Common myeloid progenitor, CD34-positive (primary cell): ENCODE measurements around the gene RTP5.

Source experiments
- CTCF ChIA-PET: fragments of 350-600 bp; sonication (Branson Sonifier 250); formaldehyde crosslinking; loops from one replicate; lab custom pipeline; 2021; ENCODE audit warnings: antibody characterized with exemption; lab: Charles Lee
- POLR2A ChIA-PET: fragments of 350-600 bp; sonication (Branson Sonifier 250); formaldehyde crosslinking; loops from one replicate; lab custom pipeline; 2021; ENCODE audit warnings: antibody characterized with exemption; lab: Charles Lee
- DNase-seq, 3 donors: peaks; one replicate each; pipeline versions ENCODE4 v3.0.0 to v3.0.0-alpha.2; 2013
- H3K27ac ChIP-seq, 2 experiments: 1 replicate in 1 of 2; 2 replicates in 1 of 2; pipeline ENCODE4 v1.7.0; 2013; ENCODE audit warnings: inconsistent platforms in 2 of 2, low read length in 2 of 2, mild to moderate bottlenecking in 2 of 2, low read depth in 1 of 2, moderate library complexity in 1 of 2; ENCODE audit not compliant: severe bottlenecking in 2 of 2, insufficient read depth in 1 of 2, poor library complexity in 1 of 2
- H3K27me3 ChIP-seq, 5 experiments: replicated peaks in 2 of 5; 1 replicate in 3 of 5; 2 replicates in 2 of 5; pipeline versions ENCODE4 v1.6.1 to v1.7.0; 2013; ENCODE audit warnings: low read length in 4 of 5, mild to moderate bottlenecking in 2 of 5, moderate library complexity in 2 of 5, inconsistent platforms in 1 of 5; ENCODE audit not compliant: insufficient read depth in 5 of 5, control insufficient read depth in 4 of 5
- H3K36me3 ChIP-seq, 4 experiments: 1 replicate in 2 of 4; 2 replicates in 2 of 4; pipeline versions ENCODE4 v1.6.1 to v1.7.0; 2013; ENCODE audit warnings: low read length in 3 of 4, control low read depth in 1 of 4, mild to moderate bottlenecking in 1 of 4; ENCODE audit not compliant: control insufficient read depth in 4 of 4, insufficient read depth in 4 of 4
- H3K4me1 ChIP-seq, 4 experiments: 1 replicate in 3 of 4; 2 replicates in 1 of 4; pipeline versions ENCODE4 v1.6.1 to v1.7.1; 2013; ENCODE audit warnings: low read length in 3 of 4, mild to moderate bottlenecking in 3 of 4, control low read depth in 1 of 4, inconsistent platforms in 1 of 4, moderate library complexity in 1 of 4; ENCODE audit not compliant: control insufficient read depth in 4 of 4, insufficient read depth in 4 of 4; ENCODE audit errors: control extremely low read depth in 1 of 4
- H3K4me3 ChIP-seq, 7 experiments: 1 replicate in 4 of 7; 2 replicates in 3 of 7; pipeline versions ENCODE4 v1.5.1 to v1.7.0; 2013; ENCODE audit warnings: mild to moderate bottlenecking in 7 of 7, low read length in 6 of 7, moderate library complexity in 6 of 7, inconsistent platforms in 2 of 7, low read depth in 2 of 7, control low read depth in 1 of 7; ENCODE audit not compliant: insufficient read depth in 4 of 7, control insufficient read depth in 1 of 7; ENCODE audit errors: extremely low read depth in 1 of 7
- H3K9me3 ChIP-seq, 5 experiments: 1 replicate in 4 of 5; 2 replicates in 1 of 5; pipeline versions ENCODE4 v1.6.1 to v1.7.1; 2013; ENCODE audit warnings: low read length in 4 of 5, mild to moderate bottlenecking in 2 of 5, inconsistent platforms in 1 of 5, low read depth in 1 of 5, moderate library complexity in 1 of 5; ENCODE audit not compliant: control insufficient read depth in 4 of 5, insufficient read depth in 2 of 5; ENCODE audit errors: control extremely low read depth in 1 of 5
- WGBS: methylation state at CpG from one replicate; pipeline ENCODE4 v1.1.5; 2013; ENCODE audit not compliant: insufficient coverage; 5-methylcytosine and 5-hydroxymethylcytosine counted together

Gene RTP5

GRCh38 chr2:241885946-241886643 lies 16.6 kb downstream of the RTP5 start:
- DNase-seq: no peak
- ChIA-PET POLR2A (no interaction called here), CTCF (no interaction called here)
- peaks cover 6 to 40% (median 19%) of the 10 kb centered on the region in 4 experiments for H3K36me3 ChIP-seq
- peaks cover 6 to 22% (median 20%) of the 10 kb centered on the region in 4 experiments for H3K4me1 ChIP-seq
- H3K27me3 ChIP-seq: no peaks in the 10 kb centered on the region
- peaks cover 0 to 5% (median 0%) of the 10 kb centered on the region in 5 experiments for H3K9me3 ChIP-seq
- 95% methylated on average over 14 of the region's 15 CpGs for WGBS
- no peak overlapping the region for H3K27ac ChIP-seq
- H3K4me3 ChIP-seq: no peak overlapping the region

GRCh38 chr2:241886840-241887447 lies 17.4 kb downstream of the RTP5 start:
- H3K4me3 ChIP-seq: no peak overlapping the region
- WGBS: 94% methylated on average over 18 of the region's 19 CpGs
- no peak overlapping the region for H3K27ac ChIP-seq
- ChIA-PET POLR2A (no interaction called here), CTCF (no interaction called here)
- H3K36me3 ChIP-seq: peaks cover 6 to 40% (median 21%) of the 10 kb centered on the region in 4 experiments
- H3K4me1 ChIP-seq: peaks cover 6 to 20% (median 15%) of the 10 kb centered on the region in 4 experiments
- DNase-seq: no peak
- H3K27me3 ChIP-seq: no peaks in the 10 kb centered on the region
- H3K9me3 ChIP-seq: peaks cover 0 to 5% (median 0%) of the 10 kb centered on the region in 5 experiments

- WGBS: 83% methylated on average over 9 of the region's 24 CpGs
- POLR2A ChIA-PET: no interaction called here
- H3K27ac ChIP-seq: no peak overlapping the region
Measured at GRCh38 chr2:241887806-241888522, 18.4 kb downstream of the RTP5 start.

GRCh38 chr2:241888641-241889040 lies 19.1 kb downstream of the RTP5 start:
- Histone ChIP-seq H3K36me3 (peaks cover 6 to 45% (median 21%) of the 10 kb centered on the region in 4 experiments), H3K4me1 (peaks cover 0 to 6% (median 4%) of the 10 kb centered on the region in 4 experiments), H3K9me3 (peaks cover 0 to 5% (median 0%) of the 10 kb centered on the region in 5 experiments), H3K27ac (no peak overlapping the region), H3K4me3 (no peak overlapping the region), H3K27me3 (no peaks in the 10 kb centered on the region)
- ChIA-PET POLR2A (interaction anchor here (0.5 kb wide), 1 partner anchor 946 kb away, joined by 3 read pairs; no protein-coding TSS in a partner anchor), CTCF (no interaction called here)
- WGBS: 30% methylated on average over 2 of the region's 6 CpGs
- peak in 2 of 3 donors; percentile 39 to 45 for DNase-seq

More at GRCh38 chr2:241887806-241888522, 18.4 kb downstream of the RTP5 start:
- peak in 2 of 3 donors; percentile 30 to 50 for DNase-seq
- peaks cover 0 to 5% (median 0%) of the 10 kb centered on the region in 5 experiments for H3K9me3 ChIP-seq
- no peak overlapping the region for H3K4me3 ChIP-seq
- CTCF ChIA-PET: no interaction called here
- peaks cover under 1 to 10% (median 7%) of the 10 kb centered on the region in 4 experiments for H3K4me1 ChIP-seq
- H3K36me3 ChIP-seq: peaks cover 6 to 45% (median 21%) of the 10 kb centered on the region in 4 experiments
- H3K27me3 ChIP-seq: no peaks in the 10 kb centered on the region

- no peak overlapping the region for H3K4me3 ChIP-seq
- peaks cover 2 to 33% (median 15%) of the 10 kb centered on the region in 4 experiments for H3K36me3 ChIP-seq
- H3K4me1 ChIP-seq: peaks cover 0 to 6% (median 4%) of the 10 kb centered on the region in 4 experiments
- 98% methylated on average over 29 of the region's 29 CpGs for WGBS
- no peaks in the 10 kb centered on the region for H3K27me3 ChIP-seq
- peaks cover 0 to 5% (median 0%) of the 10 kb centered on the region in 5 experiments for H3K9me3 ChIP-seq
- H3K27ac ChIP-seq: no peak overlapping the region
- DNase-seq: no peak
- ChIA-PET POLR2A (no interaction called here), CTCF (no interaction called here)
Measured at GRCh38 chr2:241890524-241891235, 21.2 kb downstream of the RTP5 start.

GRCh38 chr2:241891315-241891987 lies 21.9 kb downstream of the RTP5 start:
- WGBS: 97% methylated on average over 23 of the region's 27 CpGs
- Histone ChIP-seq H3K36me3 (peaks cover 2 to 25% (median 9%) of the 10 kb centered on the region in 4 experiments), H3K27me3 (no peaks in the 10 kb centered on the region), H3K9me3 (peaks cover 0 to 5% (median 0%) of the 10 kb centered on the region in 5 experiments), H3K4me1 (peaks cover 0 to 6% (median 2%) of the 10 kb centered on the region in 4 experiments), H3K27ac (no peak overlapping the region), H3K4me3 (no peak overlapping the region)
- ChIA-PET POLR2A (no interaction called here), CTCF (no interaction called here)
- no peak for DNase-seq
